Inflammatory macrophage treated with lipopolysaccharide for 1 hour (primary cell): ENCODE data around the gene CPXM2.

Experiments used
- DNase-seq, 2 donors: peaks; one replicate each; pipeline ENCODE4 v3.0.0-alpha.2; 2020 to 2022

The CPXM2 gene

DNA sequence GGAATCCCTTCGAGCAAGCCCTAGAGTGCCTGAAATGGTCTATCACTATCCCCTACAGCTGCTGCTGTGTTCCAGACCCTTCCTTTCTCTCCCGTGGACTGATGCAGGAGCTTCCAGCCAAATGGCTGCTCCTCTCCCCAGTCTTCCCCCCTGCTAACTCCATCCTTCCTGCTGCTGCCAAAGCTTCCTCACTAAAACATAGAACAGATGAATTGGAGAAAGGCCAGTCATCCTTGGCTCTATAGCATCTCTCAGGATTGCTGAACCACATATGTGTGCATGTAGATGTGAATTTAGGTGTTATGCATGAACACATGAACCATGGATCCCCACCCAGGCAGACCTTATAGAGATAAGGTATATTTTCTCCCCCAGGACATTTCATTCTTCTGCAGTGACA lies 164.8 kb downstream of the CPXM2 start:
- DNase-seq: no peak

DNA sequence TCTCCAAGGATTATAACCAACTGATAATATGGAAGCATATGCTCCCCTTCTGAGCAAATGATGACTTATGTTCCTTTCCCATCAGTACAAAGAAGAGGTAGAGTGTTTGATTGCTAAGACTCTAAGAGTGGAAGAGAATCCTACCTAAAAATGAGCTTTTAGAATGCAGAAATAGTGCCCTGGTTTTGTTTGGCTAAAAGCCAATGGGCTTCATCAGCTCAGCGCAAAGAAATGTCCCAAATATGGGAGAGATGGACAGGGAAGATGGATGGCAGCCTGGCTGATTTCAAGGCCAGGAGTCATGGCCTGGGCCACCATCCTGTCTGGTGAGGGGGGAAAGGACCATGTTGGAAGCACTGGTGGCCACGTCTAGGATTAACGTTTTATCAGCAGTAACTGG lies 165.2 kb downstream of the CPXM2 start:
- DNase-seq: no peak

DNA sequence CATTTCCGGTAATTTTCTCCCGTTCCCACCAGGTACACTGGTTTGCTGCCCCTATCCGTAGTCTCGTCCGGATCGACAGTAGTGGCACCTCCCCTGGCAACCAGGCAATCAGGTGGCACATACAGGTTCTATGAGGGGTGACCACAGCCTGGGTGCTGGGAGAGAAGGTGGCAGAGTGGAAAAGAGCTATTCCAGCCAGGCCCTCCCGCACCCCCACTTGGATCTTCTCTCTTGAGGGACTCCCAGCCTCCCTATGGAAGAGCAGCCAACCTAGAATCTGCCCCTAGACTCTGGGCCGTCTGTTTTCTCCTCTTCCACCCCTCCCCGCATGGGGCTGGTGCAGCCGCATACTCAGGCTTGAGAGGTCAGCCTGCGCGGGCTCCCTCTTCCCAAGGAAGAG lies 166.9 kb downstream of the CPXM2 start:
- no peak for DNase-seq

DNA sequence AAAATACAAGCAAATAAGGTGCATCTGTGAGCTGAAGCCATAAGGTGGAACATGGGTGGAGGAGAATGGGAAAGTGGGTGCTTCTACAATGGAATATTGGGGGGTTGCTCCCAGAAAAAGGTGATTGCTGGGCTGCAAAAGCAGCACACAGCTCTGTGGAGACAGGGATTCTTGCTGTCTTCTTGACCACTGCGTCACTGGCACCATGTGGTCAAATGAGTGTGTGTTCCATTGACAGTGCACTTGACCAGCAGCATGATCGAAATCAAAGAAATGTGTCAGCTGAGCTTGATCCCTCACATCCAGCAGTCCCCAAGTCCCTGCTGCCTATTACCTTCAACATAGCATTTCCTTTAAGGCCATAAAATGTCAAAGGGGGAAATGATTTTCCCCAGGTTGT lies 169.3 kb downstream of the CPXM2 start:
- no peak for DNase-seq

DNA sequence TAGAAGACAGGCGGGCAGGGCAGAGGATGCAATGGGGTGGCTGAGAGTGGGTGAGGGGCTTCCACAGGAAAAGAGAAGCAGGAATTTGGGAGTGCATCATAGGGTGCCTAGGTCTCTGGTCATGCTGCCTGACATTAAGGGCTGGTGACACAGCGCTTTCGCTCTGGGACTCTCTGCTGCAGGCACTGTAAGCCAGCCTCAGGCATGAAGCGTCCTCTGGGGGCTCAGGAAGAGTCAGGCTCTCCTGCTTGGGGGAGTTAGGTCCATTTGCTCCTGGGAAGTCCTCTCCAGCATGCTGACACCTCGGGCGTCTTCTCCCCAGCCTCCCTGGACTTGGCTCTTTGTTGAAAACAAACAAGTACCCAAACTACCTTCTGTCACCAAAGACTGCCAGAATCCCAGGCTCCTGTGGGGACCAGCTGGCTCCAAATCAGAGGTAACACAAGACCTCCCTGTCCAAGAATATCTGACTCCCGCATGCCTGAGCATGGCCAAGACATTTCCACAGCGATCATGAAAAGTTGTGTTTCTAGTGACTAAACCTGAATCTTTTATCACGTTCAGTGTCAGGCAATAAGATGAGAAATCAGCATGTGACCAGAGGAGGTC lies 170.1 kb downstream of the CPXM2 start:
- no peak for DNase-seq

DNA sequence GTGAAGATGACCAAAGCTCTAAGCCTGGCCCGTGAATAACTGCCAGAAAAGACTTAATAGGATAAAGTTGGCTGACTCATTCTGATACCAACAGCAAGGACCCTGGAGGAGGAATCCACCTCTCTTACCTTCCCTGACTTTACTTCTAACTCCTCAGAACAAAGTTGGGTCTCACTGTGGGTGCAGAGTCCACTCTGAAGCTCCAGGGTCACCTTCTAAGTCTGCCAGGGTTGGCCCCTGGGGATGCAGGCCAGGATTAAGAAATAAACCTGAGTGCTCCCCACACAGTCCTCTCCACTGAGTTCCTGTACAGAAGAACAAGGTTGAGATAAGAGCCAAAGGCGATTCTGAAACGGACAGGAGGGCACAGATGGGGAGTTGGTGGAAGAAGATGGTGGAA lies 171.1 kb downstream of the CPXM2 start:
- no peak for DNase-seq

DNA sequence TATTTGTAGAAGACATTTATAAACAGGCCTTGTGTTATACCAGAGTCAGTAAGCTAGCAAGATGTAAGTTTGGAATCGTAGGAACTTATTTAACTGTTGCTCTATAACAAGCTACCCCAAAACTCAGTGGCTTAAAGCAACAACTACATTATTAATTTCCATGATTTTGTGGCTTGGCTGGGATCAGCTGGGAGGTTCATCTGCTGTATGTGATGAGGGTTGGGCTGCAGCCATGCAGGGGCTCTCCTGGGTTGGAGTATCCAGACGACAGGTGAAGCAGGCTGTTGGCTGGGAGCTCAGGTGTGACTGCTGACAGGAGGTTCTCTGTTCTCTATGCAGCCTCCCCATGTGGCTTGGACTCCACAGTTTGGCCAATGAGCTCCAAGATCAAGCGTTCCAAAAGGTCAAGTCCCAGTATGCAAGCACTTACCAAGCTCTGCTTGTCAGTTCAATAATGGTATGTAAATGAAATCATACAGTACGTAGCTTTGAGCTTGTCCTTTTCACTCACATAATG lies 173.0 kb downstream of the CPXM2 start:
- DNase-seq: no peak

DNA sequence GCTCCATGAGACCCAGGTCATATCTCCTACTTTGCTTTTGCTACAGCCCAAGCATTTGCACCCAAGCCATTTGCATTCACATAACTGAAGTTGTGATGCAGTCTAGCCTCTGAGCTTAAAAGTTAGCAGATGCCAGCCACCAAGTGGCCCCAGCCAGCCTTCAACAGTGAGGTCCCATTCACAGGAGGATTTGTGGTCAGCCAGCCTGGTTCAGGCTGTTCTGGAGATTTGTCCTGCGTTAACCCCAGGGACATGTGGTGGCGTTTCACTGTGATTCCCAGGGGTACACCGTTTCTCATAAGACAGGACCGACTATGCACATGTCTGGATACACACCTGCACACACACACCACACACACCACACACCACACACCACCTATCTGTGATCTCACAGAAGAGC lies 174.3 kb downstream of the CPXM2 start:
- no peak for DNase-seq

DNA sequence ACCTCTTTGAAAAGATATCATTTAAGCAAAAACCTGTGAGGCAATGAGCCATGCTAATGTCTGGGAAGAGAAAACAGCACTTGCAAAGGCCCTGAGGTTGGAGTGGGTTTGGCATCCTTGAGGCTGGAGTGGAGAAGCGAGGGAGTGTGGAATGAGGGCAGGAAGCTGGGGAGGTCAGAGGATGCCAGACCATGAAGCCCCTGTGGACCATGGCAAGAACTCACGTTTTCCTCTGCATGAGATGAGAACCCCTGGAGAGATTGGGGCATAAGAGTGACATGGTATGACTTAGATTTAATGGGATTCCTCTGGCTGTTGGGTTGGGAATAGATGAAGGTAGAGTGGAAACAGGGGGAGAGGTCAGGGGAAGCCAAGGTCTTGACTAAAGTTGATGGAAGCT lies 176.1 kb downstream of the CPXM2 start:
- DNase-seq: no peak

DNA sequence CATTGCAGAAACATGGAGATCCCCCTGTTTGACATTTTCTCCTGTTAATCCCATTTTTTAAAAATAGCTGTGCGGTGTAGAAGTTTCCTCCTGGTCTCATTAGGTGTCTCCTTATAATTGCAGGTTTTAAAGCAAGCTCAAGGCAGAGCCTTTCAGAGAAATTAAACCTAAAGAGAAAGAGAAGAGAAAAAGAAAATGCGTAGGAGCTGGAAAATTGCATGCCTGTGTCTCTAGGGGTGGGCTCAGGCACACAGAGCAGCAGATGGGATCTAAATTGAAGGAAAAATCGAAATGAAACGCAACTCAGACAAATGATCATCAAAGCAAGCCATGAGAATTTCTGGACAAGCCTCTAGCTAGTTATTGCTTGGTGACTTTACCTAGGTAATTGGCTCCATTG lies 185.4 kb downstream of the CPXM2 start:
- no peak for DNase-seq

DNA sequence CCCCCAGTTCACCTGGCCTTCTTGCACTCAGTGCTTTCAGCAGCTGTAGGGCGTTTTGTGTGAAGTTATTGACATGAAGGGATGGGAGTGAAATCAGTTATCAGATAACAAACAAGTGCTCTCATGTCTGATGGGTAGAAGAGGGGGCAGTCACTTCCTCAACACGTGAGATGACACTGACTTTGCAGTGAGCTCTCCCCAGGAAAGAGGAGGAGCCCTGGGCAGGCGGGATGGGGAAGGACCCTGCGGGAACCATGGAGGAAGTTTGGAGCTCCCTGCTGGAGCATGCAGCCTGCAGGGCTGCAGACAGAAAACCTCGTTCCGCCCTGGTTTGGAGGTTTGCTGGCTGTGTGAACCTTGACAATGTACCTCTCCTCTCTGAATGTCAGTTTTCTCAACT lies 186.8 kb downstream of the CPXM2 start:
- no peak for DNase-seq

DNA sequence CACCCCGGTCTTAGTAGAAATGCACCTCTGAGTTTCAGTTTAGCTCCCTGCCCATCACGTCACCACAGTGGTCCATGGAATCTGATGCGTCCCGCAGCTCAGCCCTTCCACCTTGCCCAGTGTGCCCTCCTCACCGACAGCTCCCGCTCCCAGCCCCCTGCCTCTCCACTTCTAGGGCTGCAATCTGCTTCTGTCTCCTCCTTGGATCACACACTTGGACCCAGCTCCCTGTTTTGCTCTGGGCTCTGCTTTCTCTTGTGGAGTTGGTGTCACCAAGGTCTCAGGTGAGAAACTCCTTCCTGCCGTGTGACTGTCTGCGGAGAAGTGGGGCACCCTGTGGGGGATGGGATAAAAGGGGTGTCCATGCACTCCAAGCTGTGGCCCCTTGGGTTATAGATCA lies 187.5 kb downstream of the CPXM2 start:
- DNase-seq: no peak

DNA sequence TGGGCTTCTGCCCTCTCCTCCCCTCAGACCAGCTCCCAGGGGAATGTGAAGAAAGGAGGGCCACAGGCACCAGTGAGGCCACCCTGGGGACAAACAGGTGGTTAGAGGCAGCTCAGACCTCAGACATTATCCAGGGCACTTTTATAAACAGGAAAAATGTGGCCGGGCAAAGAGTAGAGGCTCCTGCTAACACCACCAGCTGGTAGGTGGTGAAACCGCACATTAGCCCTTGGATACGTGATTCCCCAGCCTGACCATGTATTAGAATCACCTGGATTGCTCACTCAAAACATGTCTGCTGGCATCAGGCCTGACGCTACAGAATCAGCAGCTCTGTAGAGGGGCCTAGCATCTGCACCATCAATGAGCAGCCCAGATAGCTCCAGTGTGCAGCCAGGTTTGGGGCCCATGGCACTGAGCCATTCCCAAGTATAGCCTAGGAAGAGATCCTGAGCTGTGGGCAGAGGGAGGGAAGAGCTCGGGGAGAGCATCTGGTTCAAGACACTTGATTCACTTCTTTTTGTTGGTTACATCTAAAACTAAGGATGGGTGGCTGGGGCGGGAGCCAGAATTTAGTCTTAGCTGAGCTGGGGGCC lies 188.3 kb downstream of the CPXM2 start:
- DNase-seq: no peak
